NCI-H1694 (cell line): ENCODE measurements around the gene TOMM5.
A peak's percentile ranks its signal among the peaks of the same experiment; 100 is the strongest.

Experiments used
- DNase-seq: peaks from one replicate; lab custom pipeline; 2025; lab: John Stamatoyannopoulos, UW

TOMM5 gene

DNA sequence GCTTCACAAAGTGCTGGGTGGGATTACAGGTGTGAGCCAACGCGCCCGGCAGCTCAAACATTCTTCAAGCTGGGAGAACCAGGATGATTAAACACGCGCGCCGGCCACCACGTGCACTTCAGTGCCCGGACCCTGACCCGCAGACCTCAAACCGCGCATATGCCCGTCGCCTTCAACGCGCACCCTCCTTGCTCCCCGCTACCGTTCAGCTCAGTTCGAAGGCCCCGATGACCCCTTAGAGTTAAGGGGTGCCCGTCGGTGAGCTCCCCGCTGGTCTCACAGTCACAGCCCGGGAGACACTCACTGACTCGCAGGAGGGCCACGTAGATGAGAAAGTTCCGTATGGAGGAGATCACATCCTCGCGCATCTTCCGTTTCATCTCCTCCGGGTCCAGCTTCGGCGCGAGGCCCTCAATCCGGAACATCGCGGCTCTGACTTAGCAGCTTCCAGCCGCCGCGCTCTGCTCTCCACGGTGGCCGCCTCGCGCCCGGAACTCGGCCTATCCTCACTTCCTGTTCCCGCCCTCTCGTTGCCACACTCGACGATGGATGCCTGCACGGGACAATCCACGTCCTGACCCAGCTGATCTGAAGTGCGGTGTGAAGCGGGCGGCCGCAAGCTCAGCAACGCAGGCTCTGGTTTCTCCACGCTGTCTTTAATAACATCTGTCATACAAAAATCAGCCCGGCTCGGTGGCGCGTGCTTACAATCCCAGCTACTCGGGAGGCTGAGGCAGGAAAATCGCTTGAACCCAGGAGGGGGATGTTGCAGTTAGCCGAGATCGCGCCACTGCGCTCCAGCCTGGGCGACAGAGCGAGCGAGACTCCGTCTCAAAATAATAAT, at the start of gene TOMM5:
TSS of gene TOMM5 (minus strand) at position 490 of the 844 bp plus-strand sequence. CDS start at position 425, 65 bp downstream.
- DNase-seq, result peak; percentile 89

DNA sequence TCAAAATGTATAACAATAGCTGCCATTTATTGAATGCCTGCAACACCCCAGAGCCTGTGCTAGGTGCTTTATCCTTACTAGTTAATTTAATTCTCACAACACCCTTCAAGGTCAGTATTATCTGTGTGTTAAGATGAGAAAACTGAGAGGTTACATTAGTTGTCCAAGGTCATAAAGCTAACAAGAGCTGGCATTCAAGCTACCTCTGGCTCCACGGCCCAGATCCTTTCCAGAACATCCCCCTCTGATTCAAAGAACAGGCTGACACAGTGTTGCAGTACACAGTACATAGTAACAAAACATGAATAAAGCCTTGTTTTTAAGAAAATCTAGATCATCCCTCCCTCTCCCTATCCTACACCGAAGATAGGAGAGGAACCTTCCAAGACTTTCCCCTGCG, 48.9 kb upstream of the TOMM5 start:
- no peak for DNase-seq

- peak; percentile 30 for DNase-seq
These were observed 47.8 kb upstream of the TOMM5 start for GRCh38 chr9:37640246-37640645.

DNA sequence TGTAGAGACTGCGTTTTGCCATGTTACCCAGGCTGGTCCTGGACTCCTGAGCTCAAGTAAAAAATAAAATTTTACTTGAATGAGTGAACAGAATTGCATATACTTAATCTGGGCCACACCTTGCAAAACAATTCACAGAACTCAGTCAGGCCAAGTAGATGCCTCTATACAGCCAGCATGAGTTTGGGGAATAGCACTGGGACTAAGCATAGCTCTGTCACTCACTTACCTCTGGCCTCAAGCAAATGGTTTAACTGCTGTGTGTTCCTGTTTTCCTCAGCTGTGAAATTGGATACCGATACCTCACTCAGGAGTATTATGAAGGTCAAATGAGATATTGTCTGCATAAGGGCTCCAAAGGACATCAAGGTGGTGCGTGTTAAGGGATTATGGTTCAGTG, 47.4 kb upstream of the TOMM5 start:
- no peak for DNase-seq

GRCh38 chr9:37639109-37639762, 46.8 kb upstream of the TOMM5 start:
- DNase-seq, result no peak

- DNase-seq, result no peak
These were observed 44.4 kb upstream of the TOMM5 start for GRCh38 chr9:37636511-37637448.

- no peak for DNase-seq
These were observed 43.4 kb upstream of the TOMM5 start for GRCh38 chr9:37635808-37636207.

DNA sequence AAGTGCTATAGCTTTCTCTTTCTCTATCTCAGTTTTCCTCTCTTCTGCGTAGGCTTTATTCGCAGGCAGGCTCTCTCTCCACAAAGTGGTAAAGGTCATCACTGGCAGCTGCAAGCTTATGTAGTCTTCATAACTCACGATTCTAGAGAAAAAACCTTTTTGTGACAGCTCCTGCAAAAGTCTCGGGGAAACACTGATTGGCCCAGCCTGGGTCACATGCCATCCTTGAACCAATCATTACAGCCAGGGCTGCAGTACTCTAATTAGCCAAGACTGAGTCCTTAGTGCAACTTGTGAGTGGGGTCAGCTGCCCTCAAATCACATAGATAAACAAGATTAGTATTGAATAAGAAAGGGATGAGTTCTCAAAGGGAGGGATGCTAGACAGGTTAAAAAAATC, 40.1 kb upstream of the TOMM5 start:
- no peak for DNase-seq

- DNase-seq, result no peak
These were observed 34.4 kb upstream of the TOMM5 start for GRCh38 chr9:37626708-37627292.

- DNase-seq, result no peak
These were observed 33.4 kb upstream of the TOMM5 start for GRCh38 chr9:37625758-37626147.

GRCh38 chr9:37625036-37625757, 32.8 kb upstream of the TOMM5 start:
- no peak for DNase-seq

GRCh38 chr9:37624073-37624472, 31.7 kb upstream of the TOMM5 start:
- DNase-seq, result no peak

- no peak for DNase-seq
These were observed 30.9 kb upstream of the TOMM5 start for GRCh38 chr9:37623267-37623666.

DNA sequence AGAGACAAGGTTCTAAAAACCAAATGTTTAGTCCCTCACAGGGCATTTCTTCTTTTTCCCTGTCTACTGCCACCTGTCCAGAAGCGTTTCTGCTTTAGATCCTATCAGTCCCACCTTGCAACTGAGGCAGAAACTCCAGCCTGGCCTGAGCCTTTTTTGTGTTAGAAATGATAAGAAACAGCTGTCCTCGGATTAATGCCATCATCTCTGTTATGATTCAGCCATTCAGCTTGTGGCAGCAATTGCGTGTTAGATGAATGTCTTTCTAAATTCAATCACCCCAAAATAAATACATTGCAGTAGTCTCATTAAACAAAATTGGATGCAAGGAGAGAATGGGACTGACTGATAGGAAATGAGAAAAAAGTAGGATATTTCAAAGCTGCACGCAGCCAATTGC, 30.1 kb upstream of the TOMM5 start:
- DNase-seq, result no peak

DNA sequence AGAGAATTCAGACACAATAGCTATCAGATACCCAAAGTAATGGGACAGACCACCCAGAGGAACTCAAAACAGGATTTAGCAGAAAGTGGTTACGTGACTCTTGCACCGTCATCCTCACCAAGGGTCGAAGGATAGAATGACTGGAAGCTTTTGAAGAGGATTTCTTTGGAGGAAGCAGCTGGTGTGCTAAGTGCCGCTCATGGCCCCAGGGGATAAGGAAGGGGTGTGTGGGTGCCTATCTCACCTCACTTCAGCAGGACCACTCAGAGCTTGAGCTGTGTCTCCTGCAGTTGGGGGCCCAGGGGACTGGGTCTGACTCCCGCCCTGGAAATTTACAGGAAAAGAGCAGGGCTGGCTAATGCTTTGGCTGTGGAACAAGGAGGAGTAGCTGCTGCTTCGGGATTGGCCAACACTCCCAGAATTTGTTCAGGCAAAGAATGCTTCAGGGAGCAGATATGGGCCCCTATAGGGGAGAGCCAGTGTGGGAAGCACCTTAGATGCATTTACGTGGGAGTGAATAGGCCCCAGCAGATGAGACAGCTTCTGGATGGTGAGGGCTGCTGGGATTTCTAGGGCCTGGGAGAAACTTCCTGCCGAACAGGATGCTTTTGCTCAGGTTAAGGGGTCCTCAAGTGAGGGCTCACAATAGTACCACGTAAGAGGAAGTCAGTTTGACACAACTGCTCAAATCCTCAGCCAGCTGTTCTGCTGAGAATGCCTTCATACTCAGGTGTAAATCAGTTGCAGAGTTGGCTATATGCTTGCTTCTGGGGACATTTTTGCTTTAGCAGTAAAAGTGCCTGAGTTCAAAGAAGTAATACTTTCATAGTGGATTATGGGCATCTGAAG, 29.1 kb upstream of the TOMM5 start:
- DNase-seq, result no peak

GRCh38 chr9:37620396-37620795, 28.0 kb upstream of the TOMM5 start:
- DNase-seq, result no peak

DNA sequence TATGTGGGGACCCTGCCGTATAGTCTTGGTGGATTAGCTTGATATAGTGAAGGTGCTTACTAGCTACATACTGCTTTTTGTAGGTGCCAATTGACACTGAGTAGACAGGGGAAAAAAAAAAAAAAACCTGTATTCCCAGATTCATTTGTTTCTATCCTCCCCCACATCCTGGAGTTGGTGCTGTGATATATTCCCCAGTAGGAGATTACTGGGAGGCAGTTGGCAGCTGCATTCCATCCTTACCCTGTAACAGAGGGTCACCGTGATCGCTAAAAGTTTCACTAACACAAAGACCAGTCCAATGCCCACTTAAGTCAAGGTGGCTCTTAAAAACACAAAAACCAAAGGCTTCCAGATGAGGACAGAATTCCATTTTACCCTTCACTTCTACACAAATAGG, 27.4 kb upstream of the TOMM5 start:
- DNase-seq, result no peak

- no peak for DNase-seq
These were observed 26.4 kb upstream of the TOMM5 start for GRCh38 chr9:37618817-37619216.

DNA sequence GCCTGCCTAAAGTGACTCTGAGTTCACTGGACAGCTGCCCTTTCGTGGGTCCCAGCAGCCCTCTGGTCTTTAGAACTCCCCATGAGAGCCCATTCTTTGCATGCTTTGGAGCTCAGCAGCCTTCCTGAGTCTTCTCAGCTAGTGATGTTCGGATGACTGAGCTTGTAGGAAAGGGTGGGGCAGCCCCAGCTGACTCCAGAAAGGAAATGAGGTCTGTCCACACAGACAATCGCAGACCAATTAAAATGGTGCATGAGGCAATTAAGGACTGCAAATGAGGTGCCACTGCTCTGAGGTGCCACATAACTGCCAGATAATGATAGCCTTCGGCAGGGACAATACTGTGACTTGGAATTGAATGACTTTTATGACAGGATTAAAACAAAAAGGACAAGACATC, 25.4 kb upstream of the TOMM5 start:
- no peak for DNase-seq

DNA sequence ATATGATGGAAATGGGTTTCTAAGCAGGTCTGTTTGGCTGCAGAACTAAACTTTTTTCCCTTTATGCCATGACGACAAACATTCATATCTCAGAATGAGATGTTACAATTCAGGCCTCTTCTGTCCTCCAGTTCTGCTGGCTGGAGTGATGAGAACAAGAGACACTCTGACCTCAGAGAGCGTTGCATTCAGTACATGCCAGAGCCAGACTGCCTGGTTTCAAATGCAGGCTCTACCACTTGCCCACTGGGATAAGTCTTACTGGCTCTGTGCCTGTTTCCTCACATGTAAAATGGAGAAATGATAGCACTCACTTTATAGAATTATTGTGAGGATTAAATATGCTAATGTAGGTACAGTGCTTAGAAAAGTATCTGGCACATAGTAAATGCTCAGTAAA, 24.8 kb upstream of the TOMM5 start:
- no peak for DNase-seq
